Keratinocyte (primary cell): ENCODE measurements around the gene ZRSR2. TPM values are rescaled to one million over a fixed set of nuclear protein-coding genes. Genes with fewer than 3 reads are reported as not detected.

ENCODE experiments used
- DNase-seq: peaks from one replicate; pipeline ENCODE4 v3.0.0-alpha.2; 2011; ENCODE audit warnings: low read depth, missing footprints, low spot score
- FAIRE-seq: peaks from 2 replicates; lab custom pipeline; 2011; peaks lifted over from hg19 to GRCh38; lab: Jason Lieb, UNC
- H2AFZ ChIP-seq: 2 replicates; pipeline ENCODE4 v1.6.0; 2012; ENCODE audit warnings: low read length, control low read depth, inconsistent platforms; ENCODE audit not compliant: control insufficient read depth
- H3K27ac ChIP-seq: 2 replicates; pipeline ENCODE4 v1.5.1; 2011; ENCODE audit warnings: low read length; ENCODE audit not compliant: control insufficient read depth, insufficient read depth
- H3K27me3 ChIP-seq: 3 replicates; pipeline ENCODE4 v1.6.0; 2011; ENCODE audit warnings: low read length; ENCODE audit not compliant: control insufficient read depth, insufficient read depth; ENCODE audit errors: extremely low read depth
- H3K36me3 ChIP-seq, 2 experiments: 2 replicates in 1 of 2; 3 replicates in 1 of 2; pipeline ENCODE4 v1.5.1; 2011; ENCODE audit warnings: low read length in 2 of 2, mild to moderate bottlenecking in 1 of 2; ENCODE audit not compliant: control insufficient read depth in 2 of 2, insufficient read depth in 2 of 2; ENCODE audit errors: extremely low read depth in 1 of 2
- H3K4me1 ChIP-seq: 3 replicates; pipeline ENCODE4 v1.5.1; 2011; ENCODE audit warnings: low read length; ENCODE audit not compliant: control insufficient read depth, insufficient read depth; ENCODE audit errors: extremely low read depth
- H3K4me2 ChIP-seq: 3 replicates; pipeline ENCODE4 v1.6.0; 2011; ENCODE audit warnings: low read depth, low read length; ENCODE audit not compliant: control insufficient read depth, insufficient read depth; ENCODE audit errors: extremely low read depth
- H3K4me3 ChIP-seq, 3 experiments: fragments of 200-600 bp in 1 of 3; sonication (generic) in 1 of 3; 2 replicates in 2 of 3; 3 replicates in 1 of 3; pipeline ENCODE4 v1.5.1; 2011 to 2016; ENCODE audit warnings: low read length in 3 of 3, mild to moderate bottlenecking in 3 of 3, control low read depth in 2 of 3, inconsistent platforms in 1 of 3, low read depth in 1 of 3, mixed read lengths in 1 of 3, mixed run types in 1 of 3, moderate library complexity in 1 of 3; ENCODE audit not compliant: control insufficient read depth in 2 of 3, insufficient read depth in 2 of 3; ENCODE audit errors: extremely low read depth in 1 of 3
- H3K79me2 ChIP-seq: 2 replicates; pipeline ENCODE4 v1.6.0; 2012; ENCODE audit warnings: low read length; ENCODE audit not compliant: control insufficient read depth, insufficient read depth
- H3K9ac ChIP-seq: 3 replicates; pipeline ENCODE4 v1.6.0; 2011; ENCODE audit warnings: low read length; ENCODE audit not compliant: control insufficient read depth, insufficient read depth; ENCODE audit errors: extremely low read depth
- H3K9me1 ChIP-seq: 3 replicates; pipeline ENCODE4 v1.6.0; 2011; ENCODE audit warnings: low read length; ENCODE audit not compliant: control insufficient read depth, insufficient read depth; ENCODE audit errors: extremely low read depth
- H3K9me3 ChIP-seq: 2 replicates; pipeline ENCODE4 v1.5.1; 2012; ENCODE audit warnings: low read depth, low read length; ENCODE audit not compliant: control insufficient read depth
- H4K20me1 ChIP-seq: 3 replicates; pipeline ENCODE4 v1.6.0; 2011; ENCODE audit warnings: low read length; ENCODE audit not compliant: control insufficient read depth, insufficient read depth; ENCODE audit errors: extremely low read depth
- EZH2 ChIP-seq: IDR thresholded peaks from one replicate; pipeline ENCODE4 v1.6.1; 2012; ENCODE audit warnings: inconsistent platforms, mild to moderate bottlenecking, low read length, moderate library complexity
- dilution Hi-C: fragments of 300-500 bp; cut with MboI; formaldehyde crosslinking; loops from one replicate; pipeline ENCODE4 v1.7.0; 2020; ENCODE audit warnings: low sequenced_read_pairs; ENCODE audit not compliant: extremely low pct_ligation_motif_present
- polyA plus RNA-seq, 5 experiments: library from polyadenylated mRNA; depleted of rRNA in 3 of 5; stranded (reverse) in 3 of 5; stranded (forward) in 1 of 5; unstranded in 1 of 5; fragments of >200 nt; gene quantifications; 1 replicate in 1 of 5; 2 replicates in 3 of 5; 3 replicates in 1 of 5; pipeline versions ENCODE4 v1.2.1 to v1.2.3, GENCODE V29; 2011 to 2012; ENCODE audit warnings: missing spikeins in 2 of 5, low read depth in 1 of 5, low replicate concordance in 1 of 5
- TF ChIP-seq, protein P1 (sequence below), 3 experiments: IDR thresholded peaks in 1 of 3; conservative IDR thresholded peaks in 1 of 3; optimal IDR thresholded peaks in 1 of 3; 2 replicates in 2 of 3; 3 replicates in 1 of 3; pipeline versions ENCODE3 to v1.5.1; 2011; ENCODE audit warnings: low read length in 3 of 3, mild to moderate bottlenecking in 3 of 3, moderate library complexity in 2 of 3, control low read depth in 1 of 3, inconsistent platforms in 1 of 3; ENCODE audit not compliant: insufficient read depth in 2 of 3; ENCODE audit errors: extremely low read depth in 1 of 3

Gene ZRSR2
- polyA plus RNA-seq, 1 donor (not counting 4 experiments of a cell fraction or from before 2014, with no cell fraction given): 13.7 TPM

DNA sequence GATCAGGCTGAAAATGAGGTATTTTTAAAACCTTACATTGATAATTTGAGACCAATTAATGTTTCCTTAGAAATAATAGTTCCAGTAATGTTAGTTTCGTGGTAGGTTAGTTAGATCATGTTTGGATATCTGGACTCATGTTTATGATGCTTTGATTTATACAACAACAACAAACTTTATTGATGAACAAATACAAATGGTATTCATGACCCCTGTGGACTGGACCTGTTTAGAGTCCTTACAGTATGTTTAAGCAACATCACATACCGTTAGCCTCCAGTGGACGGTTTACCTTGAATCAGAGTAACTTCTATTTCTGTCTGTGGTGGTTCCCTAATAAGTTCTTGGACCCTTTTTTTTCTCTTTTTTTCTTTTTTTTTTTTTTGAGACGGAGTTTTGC, 18.0 kb downstream of the ZRSR2 start:
- Histone ChIP-seq H3K4me2 (no peak overlapping the region), H3K36me3 (peaks cover 14 to 18% of the 10 kb centered on the region in 2 experiments), H3K9me1 (no peaks in the 10 kb centered on the region), H4K20me1 (no peaks in the 10 kb centered on the region), H3K79me2 (no peaks in the 10 kb centered on the region), H3K27ac (no peak overlapping the region), H2AFZ (no peak overlapping the region), H3K9ac (no peak overlapping the region), H3K27me3 (no peaks in the 10 kb centered on the region), H3K4me1 (no peaks in the 10 kb centered on the region), H3K9me3 (no peaks in the 10 kb centered on the region), H3K4me3 (no peak overlapping the region)
- no peak for DNase-seq
- dilution Hi-C loops: no loop called here
- FAIRE-seq: no peak
- TF ChIP-seq EZH2: no peak
- TF ChIP-seq, protein P1, sequence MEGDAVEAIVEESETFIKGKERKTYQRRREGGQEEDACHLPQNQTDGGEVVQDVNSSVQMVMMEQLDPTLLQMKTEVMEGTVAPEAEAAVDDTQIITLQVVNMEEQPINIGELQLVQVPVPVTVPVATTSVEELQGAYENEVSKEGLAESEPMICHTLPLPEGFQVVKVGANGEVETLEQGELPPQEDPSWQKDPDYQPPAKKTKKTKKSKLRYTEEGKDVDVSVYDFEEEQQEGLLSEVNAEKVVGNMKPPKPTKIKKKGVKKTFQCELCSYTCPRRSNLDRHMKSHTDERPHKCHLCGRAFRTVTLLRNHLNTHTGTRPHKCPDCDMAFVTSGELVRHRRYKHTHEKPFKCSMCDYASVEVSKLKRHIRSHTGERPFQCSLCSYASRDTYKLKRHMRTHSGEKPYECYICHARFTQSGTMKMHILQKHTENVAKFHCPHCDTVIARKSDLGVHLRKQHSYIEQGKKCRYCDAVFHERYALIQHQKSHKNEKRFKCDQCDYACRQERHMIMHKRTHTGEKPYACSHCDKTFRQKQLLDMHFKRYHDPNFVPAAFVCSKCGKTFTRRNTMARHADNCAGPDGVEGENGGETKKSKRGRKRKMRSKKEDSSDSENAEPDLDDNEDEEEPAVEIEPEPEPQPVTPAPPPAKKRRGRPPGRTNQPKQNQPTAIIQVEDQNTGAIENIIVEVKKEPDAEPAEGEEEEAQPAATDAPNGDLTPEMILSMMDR (optimal IDR thresholded peaks at IDR 0.05 in 1 of 3, IDR thresholded peaks at IDR 0.05 in 1 of 3, conservative IDR thresholded peaks at IDR 0.05 in 1 of 3; ENCODE audit: extremely low read depth in 1 of 3, insufficient read depth in 2 of 3, low read length in 3 of 3): no peak

DNA sequence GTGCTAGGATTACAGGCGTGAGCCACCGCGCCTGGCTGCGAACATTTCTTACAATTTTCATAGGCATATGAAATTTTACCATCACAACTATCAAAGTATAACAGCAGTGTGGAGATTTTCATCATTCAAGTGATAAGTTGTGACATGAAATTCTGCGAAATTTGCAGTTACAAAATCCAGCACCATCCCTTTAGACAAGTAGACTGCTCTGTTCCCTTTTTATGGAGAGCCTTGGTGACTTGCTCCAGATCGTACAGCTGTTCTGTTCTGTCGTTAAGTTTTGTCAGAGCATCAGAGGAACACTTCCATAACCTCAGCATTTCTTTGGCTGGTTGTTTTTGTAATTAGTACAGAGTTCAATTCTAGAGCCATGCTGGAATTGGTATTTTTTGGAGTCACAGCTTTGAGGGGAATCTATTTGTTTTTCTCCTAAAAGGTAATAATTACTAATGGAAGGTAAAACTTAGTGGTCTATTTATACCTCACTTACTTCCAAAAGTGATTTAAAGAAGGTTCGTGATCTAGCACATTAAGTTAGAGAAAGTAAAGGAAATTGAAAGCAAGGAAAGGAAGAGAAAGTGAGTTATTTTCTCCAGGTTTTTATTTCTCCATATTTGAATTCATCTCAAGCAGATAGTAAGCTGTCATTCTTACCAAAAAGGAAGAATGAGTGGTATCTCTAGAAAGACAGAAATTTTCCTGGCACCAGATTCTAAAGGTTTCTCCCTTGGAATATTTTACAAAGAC, 22.1 kb downstream of the ZRSR2 start:
- TF ChIP-seq EZH2: no peak
- TF ChIP-seq, protein P1 (optimal IDR thresholded peaks at IDR 0.05 in 1 of 3, IDR thresholded peaks at IDR 0.05 in 1 of 3, conservative IDR thresholded peaks at IDR 0.05 in 1 of 3; ENCODE audit: extremely low read depth in 1 of 3, insufficient read depth in 2 of 3, low read length in 3 of 3): no peak
- DNase-seq: no peak
- Histone ChIP-seq H4K20me1 (no peaks in the 10 kb centered on the region), H3K9me1 (no peaks in the 10 kb centered on the region), H3K36me3 (peaks cover 15 to 16% of the 10 kb centered on the region in 2 experiments), H3K27ac (no peak overlapping the region), H3K9me3 (no peaks in the 10 kb centered on the region), H2AFZ (no peak overlapping the region), H3K4me1 (no peaks in the 10 kb centered on the region), H3K27me3 (no peaks in the 10 kb centered on the region), H3K4me2 (no peak overlapping the region), H3K79me2 (no peaks in the 10 kb centered on the region), H3K4me3 (no peak overlapping the region), H3K9ac (no peak overlapping the region)
- no peak for FAIRE-seq
- dilution Hi-C loops: no loop called here
